SU-DHL-6 (cell line): ENCODE measurements around the gene ZG16B.

ENCODE experiments used
- CTCF ChIP-seq: fragments of 200-600 bp; sonication (generic); IDR thresholded peaks from one replicate; pipeline ENCODE4 v1.5.1; 2017; ENCODE audit warnings: antibody characterized with exemption, mild to moderate bottlenecking, low read length, moderate library complexity; ENCODE audit not compliant: insufficient read depth, poor library complexity, severe bottlenecking
- EZH2phosphoT487 ChIP-seq: fragments of 200-600 bp; sonication (generic), shearing (Covaris generic); conservative IDR thresholded peaks from 2 replicates; pipeline ENCODE4 v1.6.1; 2018; ENCODE audit warnings: mild to moderate bottlenecking, antibody characterized with exemption, low read length, moderate library complexity, mixed read lengths

DNA sequence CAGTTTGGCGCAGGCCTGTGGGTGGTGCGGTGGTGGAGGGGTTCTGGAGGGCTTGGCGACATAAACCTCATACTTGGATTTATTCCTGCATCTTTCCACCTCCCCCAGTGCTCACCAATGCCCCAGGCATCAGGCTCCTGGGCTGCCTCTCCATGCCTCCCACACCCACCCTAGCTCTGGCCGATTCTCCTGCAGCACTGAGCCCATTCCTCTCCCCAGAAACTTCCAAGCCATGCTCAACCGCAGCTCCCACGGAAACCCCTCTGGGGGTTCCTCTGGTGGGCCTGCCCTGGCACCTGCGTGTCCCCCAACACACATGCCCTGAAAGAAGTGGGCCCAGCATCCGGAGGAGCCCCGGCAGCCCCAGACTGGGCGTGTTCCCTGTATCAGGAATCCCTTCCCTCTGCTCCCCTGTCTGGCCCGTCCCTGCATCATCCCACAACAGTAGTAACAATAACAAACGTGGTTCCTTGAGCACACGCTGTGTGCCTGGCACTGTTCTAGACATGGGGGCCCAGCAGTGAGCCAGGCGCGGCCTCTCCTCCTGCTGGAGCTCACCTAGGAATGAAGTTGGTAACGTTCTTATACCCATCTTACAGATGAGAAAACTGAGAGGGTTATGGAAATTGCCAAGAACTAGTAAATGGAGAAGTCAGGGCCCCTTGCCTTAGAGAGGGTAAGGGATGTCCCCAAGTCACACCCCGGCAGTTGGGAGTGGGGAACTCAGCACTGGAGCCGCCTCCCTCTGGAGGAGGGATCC, 10.7 kb upstream of the ZG16B start:
- no peak for TF ChIP-seq CTCF
- TF ChIP-seq EZH2phosphoT487, result no peak
